HG02840 (cell line): ENCODE data around the gene SLC29A1.
"Not testable (repeated sequence)": the region's sequence is repeated elsewhere in the genome, so short reads cannot be mapped to it uniquely, and the experiment has no call there.

ENCODE experiments used
- ATAC-seq: cut with Tn5 transposase; IDR thresholded peaks from one replicate; pipeline ENCODE4 v1.9.1; 2021; ENCODE audit warnings: mild to moderate bottlenecking, moderate library complexity, moderate number of reproducible peaks; ENCODE audit not compliant: unreplicated experiment, low FRiP score

SLC29A1 gene

DNA sequence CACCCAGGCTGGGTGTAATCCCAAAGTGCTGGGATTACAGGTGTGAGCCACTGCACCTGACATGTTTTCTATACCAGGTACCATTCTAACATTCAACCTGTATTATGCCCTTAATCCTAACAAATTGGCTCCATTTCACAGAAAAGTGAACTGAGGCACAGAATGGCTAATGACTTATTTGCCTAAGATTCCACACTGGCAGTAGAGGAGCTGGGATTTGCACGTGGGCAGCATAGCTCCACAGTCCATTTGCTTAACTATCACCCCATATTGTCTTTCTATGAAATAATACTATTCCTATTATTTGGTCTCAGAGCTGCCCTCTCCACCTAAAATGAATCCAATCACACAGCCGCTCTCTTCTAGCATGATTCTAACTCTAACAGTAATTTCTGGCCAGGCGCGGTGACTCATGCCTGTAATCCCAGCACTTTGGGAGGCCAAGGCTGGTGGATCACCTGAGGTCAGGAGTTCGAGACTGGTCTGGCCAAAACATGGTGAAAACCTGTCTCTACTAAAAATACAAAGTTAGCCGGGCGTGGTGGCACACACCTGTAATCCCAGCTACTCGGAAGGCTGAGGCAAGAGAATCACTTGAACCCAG, 30.0 kb upstream of the SLC29A1 start:
- no peak for ATAC-seq

DNA sequence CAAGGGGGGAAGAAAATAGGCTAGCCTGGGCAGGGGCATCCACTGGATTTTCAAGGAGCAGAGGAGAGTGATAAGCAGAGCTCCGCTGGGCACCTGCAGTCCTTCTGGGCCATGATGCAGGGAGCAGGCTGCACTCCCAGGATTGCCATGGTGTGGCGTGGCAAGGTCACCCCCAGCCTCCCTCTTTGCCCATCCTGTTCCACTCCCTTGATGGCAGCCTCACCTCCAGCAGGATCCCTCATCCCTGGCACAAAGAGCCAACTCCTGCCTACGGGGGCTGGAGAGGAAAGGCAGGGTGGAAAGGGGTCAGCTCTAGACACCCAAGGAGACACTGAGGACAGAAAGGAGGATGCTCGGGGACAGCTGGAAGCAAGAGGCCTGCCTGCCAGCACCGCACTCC, 29.1 kb upstream of the SLC29A1 start:
- ATAC-seq, result no peak

DNA sequence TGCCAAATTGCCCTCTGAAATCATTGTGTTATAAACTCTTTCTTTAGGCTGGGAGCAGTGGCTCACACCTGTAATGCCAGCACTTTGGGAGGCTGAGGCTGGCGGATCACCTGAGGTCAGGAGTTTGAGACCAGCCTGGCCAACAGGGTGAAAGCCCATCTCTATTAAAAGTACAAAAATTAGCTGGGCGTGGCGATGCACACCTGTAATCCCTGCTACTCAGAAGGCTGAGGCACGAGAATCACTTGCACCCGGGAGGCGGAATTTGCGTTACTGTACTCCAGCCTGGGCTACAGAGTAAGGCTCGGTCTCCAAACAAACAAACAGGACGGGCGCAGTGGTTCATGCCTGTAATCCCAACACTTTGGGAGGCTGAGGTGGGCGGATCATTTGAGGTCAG, 27.0 kb upstream of the SLC29A1 start:
- not testable (repeated sequence) for ATAC-seq

DNA sequence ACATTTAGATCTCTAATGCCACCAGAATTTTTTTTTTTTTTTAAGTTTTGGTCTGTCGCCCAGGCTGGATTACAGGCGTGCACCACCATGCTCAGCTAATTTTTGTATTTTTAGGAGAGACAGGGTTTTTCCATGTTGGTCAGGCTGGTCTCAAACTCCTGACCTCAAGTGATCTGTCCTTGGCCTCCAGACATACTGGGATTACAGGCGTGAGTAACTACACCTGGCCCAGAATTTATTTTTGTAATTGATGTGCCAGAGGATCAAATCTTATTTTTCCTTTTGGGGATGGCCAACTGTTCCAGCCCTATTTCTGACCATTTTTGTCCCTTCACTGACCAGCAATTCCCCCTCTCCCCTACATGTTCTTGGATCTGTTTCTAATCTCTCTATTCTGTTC, 24.7 kb upstream of the SLC29A1 start:
- no peak for ATAC-seq

DNA sequence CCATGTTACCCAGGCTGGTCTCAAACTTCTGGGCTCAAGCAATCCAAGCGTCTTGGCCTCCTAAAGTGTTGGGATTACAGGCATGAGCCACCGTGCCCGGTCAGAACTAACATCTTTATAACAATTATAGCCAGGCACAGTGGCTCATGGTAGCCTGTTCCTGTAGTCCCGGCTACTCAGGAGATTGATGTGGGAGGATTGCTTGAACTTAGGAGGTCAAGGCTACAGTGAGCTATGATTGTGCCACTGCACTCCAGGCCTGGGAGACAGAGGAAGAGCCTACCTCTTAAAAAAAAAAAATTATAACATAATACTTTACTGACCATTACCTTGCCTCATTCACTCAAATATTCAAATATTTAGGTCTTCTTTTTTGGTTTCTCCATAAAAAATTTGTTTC, 23.5 kb upstream of the SLC29A1 start:
- ATAC-seq, result no peak

DNA sequence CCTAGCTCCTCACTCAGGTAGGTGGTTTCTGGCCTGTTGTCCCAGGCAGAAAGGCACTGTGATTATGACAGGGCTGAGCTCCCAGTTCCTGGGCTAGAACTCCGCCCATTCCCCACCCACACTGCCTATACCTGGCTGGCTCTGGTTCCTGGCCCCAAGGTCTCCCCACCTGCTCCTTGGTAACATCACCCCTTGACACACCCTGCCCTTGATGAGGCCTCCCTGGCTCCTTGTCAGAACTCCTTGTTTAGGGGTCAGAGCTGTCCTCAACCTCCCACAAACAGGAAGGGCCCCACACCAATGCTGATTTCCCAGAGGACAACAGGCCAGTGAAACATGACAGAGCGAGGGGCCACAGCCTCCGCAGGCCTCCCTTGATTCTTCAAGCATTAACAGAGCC, 22.2 kb upstream of the SLC29A1 start:
- ATAC-seq, result no peak

DNA sequence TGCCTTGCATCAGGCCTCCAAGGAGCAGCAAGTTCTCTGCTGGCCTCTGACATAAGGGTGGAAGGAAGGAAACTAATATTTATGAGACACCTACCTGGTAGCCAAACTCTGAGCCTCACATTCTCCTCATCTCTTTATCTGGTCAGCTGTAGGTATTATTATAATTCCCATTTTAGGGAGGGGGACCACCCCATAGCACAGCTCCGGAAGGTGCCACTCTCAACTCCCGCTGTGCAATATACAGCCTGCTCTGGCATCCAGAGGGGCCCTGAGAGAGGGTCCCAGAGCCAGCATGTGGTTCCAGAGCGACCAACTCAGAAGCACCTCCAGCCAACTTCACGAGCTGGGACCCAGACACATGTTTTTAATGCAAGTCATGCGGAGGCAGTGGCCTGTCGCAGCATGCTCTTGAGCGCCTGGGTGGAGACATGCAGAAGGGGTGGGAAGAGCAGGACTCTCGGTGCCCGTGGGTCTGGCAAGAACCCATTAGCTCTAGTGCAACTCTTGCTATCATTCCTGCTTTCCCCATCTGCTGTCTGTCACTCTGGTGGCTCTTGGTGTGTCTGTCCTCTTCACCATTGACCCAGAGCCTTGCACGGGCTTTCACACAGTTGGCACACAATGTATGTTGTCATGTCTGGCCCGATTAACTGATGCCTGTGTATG, 21.6 kb upstream of the SLC29A1 start:
- ATAC-seq, result no peak

DNA sequence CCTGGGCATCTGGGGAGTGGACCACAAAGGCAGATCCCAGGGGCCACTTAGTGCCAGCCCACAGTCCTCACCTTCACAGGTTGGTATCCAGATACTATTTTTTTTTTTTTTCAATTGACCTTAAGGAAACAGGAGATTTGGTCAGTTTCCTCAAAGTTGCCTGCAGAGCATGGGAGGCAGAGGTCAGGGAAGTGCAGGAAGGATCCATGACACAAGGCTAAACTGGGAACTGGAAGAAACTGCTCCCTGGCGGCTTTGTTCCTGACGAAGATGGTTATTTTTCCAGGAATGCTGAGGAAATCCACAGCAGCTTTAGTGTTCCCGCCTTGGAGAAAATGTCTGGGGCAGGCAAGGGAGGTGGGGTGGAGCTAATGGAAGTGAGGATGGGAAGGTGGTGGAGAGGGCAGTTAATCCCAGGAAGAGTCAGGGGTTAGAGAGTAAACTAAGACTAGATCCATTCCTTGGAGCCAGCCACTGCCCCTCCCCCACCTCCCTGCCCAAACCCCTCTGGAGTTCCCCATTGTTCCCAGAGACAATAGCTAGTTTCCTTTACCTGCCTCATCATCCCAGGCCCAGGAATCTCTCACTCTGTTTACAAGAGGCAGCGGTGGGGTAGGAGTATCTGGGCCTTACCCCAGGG, 20.9 kb upstream of the SLC29A1 start:
- ATAC-seq, result no peak

DNA sequence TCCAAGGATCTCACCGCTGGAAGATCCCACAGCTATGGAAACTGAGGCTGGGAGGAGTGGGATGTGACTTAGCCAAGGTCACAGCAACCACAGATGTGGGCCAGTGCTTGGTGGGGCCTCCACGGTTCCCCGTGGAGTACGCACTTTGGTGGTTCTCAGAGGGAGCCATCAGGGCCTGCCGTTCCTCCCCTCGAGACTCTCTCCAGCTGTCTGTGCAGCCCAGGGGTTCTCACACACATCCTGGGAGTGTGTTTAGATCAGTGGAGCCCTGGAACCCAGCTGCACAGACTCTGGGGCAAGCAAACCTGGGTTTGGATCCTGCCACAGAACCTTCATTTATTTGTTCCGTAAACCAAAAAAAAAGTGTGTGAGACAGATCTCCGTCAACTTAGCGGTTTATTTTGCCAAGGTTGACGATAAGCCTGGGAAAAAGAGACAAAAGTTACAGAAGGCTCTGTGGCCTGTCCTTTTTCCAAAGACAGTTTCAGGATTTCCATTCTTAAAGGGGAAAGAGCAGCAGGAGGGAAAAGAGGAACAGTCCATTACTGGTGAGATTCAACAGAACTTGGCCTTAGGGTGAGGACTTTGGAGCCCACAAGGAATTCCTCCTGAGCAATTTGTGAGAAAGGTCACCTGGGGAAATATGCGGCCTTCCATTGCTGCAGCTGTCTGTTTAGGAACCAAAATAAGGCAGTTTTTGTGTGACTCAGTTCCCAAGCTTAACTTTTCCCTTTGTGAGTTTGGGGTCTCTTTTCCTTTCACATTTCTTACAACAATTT, 20.2 kb upstream of the SLC29A1 start:
- no peak for ATAC-seq

DNA sequence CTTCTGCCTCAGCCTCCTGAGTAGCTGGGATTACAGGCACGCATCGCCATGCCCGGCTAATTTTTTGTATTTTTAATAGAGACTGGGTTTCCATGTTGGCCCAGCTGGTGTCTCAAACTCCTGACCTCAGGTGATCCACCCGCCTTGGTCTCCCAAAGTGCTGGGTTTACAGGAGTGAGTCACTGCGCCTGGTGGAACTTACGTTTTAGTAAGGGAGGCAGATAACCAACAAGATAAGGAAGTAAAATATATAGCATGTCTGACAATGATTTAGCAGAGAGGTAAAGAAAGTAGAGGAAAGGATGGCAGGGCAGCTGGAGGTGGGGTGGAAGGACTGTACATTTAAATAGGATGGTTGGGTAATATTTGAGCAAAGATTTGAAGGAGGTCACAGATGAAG, 19.4 kb upstream of the SLC29A1 start:
- ATAC-seq, result no peak

DNA sequence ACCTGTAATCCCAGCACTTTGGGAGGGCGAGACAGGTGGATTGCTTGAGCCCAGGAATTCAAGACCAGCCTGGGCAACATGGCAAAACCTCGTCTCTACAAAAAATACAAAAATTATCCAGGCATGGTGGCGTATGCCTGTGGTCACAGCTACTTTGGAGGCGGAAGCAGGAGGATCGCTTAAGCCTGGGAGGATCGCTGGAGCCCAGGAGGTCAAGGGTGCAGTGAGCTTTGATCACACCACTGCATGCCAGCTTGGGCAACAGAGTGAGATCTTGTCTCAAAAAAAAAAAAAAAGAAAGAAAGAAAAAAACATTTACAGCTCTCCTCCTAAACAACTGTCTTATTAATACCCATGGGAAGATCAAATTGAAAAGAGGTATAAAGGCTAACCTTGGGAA, 15.4 kb upstream of the SLC29A1 start:
- ATAC-seq, result no peak

DNA sequence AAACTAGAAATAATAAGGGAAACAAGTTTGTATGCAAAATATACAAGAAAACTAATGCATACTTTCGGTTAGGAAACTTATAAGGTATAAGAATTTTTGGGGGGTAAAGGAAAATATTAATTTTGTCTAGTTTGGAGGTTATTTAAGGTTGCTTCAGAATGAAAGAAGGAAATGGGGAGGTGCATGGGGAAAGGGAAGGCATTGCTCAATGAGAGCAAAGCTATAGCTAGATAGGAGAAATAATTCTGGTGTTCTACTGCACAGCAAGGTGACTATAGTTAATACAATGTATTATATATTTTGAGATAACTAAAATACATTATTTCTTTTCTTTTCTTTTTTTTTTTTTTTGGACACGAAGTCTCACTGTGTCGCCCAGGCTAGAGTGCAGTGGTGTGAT, 12.1 kb upstream of the SLC29A1 start:
- no peak for ATAC-seq

DNA sequence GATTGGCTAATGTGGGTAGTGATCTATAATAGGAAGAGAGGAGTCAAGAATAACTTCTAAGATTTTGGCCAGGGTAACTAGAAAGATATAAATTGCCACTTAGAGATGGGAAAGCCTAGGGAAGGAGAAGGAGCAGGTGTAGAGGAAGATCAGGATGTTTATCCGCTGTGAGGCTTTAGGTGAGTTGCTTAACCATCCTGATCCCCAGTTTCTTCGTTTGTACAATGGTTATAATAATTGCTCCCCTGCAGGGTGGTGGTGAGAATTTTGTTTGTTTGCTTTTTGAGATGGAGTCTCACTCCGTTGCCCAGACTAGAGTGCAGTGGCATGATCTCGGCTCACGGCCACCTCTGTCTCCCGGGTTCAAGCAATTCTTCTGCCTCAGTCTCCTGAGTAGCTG, 9.1 kb upstream of the SLC29A1 start:
- no peak for ATAC-seq

DNA sequence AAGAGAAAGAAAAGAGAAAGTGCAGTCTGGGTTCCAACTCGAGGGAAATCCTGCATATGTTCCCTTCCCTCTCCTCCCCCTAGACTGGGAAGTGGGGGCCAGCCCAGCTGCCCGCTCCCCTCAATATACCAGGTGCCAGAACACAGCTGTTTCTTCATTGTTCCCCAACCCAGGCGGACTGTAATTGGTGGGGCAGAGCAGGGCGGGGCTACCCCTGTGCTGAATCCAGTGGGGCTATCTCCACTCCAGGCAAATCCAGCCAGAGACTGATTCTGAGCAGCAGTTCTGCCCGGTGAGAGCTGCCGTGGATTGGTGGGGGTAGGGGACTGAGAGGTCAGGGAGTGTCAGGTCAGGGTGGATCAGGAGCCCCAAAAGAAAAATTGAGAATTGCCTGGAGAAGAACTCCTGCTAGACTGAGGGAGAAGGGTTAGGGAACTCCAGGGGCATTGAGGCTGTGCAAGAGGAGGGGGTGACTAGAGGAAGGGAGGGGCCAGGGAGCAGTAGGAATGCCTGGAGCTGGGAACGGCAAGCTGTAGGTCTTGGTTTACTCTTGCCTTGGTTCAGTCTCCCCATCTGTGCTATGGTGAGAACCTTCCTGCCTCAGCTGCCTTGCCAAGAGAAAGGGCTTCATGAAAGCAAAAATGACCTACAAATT, 6.6 kb upstream of the SLC29A1 start, which contains the start of gene MYMX:
Gene MYMX, plus strand, starts transcription at position 250 of the 655 bp plus-strand sequence. CDS start 546 bp downstream, outside the sequence.
- ATAC-seq, result no peak

DNA sequence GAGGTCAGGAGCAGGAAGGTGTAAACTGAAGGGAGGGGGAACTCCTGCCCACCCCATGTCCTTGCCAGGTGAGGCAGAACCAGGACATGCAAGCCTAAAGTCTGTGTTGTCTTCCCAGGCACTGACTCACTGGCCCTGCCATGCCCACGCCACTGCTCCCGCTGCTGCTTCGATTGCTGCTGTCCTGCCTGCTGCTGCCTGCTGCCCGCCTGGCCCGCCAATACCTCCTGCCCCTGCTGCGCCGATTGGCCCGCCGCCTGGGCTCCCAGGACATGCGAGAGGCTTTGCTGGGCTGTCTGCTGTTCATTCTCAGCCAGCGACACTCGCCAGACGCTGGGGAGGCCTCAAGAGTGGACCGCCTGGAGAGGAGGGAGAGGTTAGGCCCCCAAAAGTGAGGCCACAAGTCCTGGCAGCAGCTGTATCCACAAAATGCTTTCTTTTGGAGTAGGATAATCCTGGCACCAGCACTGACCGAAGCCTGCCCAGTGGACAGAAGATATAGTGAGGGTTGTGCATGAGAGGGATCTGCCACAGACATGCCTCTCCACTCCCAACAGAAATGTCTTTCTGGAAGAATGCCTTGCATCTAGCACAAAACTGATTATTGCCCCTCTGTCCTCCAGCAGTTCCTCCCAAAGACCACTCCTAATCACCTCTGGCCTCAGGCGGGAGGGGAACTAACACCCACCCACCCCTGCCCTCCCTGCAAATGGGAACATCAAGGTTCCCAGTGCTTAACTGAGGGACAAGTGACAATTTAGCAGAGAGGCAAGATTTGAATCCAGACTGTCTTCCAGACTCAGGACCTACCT, 5.9 kb upstream of the SLC29A1 start:
- no peak for ATAC-seq

DNA sequence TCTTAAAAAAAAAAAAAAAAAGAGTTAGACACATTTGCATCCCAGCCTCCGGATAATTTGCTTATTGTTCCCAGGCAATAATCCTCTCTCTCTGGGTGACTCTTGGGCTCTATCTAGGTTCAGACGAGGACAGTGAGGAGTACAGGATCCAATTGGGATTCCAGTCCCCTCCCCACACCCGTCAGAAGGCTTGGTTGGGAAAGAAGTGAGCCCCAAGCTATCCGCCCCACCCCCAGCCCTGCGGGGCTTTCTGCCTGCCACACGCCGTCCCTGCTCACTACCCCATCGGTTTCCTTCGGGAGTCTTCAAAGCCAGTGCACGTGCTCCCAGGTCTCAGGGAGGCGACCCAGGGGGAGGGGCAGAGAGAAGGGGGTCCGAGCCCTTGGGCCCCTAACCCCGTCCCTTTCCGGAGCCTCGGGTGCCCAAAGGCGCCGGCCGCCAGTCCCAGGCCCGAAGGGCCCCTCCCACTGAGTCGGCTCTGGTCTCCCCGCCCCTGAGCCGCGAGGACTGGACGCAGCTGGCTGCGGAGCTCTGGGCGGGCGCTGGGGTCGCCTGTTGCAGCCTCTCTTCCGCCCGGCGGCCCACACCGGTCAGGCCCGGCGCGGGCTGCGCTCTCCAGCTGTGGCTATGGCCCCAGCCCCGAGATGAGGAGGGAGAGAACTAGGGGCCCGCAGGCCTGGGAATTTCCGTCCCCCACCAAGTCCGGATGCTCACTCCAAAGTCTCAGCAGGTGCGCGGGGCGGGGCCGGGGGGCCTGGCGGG, 4.2 kb upstream of the SLC29A1 start:
- ATAC-seq, result peak; percentile 57

DNA sequence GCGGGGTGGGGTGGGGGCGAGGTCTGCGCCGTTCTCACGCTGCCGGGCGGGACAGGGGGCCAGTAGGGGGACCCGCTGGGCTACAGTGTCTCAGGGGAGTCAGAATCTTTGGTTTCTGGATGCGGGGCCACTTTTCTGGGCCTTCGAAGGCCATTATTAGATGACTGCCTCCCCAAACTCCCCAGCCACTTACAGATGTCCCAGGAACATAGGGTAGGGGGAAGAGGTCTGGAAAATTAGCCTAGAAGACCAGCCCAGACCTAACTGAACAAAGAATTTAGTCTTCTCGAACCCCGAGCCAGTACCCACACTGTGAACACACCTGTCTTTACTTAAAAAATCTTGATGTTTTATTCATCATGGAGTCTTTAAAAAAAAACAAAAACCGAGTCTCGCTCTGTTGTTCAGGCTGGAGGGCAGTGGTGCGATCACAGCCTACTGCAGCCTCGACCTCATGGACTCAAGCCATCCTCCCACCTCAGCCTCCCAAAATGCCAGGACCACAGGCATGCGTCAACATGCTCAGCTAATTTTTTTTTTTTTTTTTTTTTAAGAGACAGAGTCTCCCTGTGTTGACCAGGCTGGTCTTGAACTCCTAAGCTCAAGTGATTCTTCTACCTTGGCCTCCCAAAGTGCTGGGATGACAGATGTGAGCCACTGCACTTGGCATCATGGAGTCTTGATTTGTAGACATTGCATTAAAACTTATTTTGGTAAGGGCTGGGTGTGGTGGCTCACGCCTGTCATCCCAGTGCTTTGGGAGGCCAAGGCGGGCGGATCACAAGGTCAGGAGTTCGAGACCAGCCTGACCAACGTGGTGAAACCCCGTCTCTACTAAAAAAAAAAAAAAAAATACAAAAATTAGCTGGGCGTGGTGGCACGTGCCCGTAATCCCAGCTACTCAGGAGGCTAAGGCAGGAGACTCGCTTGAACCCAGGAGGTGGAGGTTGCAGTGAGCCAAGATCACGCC, 3.3 kb upstream of the SLC29A1 start:
- no peak for ATAC-seq

DNA sequence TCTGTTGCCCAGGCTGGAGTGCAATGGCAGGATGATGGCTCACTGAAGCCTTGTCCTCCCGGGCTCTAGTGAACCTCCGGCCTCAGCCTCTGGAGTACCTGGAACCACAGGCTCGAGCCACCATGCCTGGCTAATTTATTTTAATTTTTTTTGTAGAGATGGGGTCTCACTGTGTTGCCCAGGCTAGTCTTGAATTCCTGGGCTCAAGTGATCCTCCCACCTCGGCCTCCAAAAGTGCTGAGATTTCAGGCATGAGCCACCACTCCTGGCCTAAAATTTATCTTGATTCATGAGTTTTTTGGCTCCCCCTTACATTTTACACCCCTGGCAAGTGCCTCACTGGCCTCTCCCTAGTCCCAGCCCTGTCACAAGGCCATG, 2.5 kb upstream of the SLC29A1 start:
- no peak for ATAC-seq
